ENCODE measurements around the gene BRD7. TPM values are rescaled to one million over a fixed set of nuclear protein-coding genes. Genes with fewer than 3 reads are reported as not detected.
A peak's percentile ranks its signal among the peaks of the same experiment; 100 is the strongest.

BRD7 gene
- 51.7 and 61.3 TPM in 2 replicates for total RNA-seq

DNA sequence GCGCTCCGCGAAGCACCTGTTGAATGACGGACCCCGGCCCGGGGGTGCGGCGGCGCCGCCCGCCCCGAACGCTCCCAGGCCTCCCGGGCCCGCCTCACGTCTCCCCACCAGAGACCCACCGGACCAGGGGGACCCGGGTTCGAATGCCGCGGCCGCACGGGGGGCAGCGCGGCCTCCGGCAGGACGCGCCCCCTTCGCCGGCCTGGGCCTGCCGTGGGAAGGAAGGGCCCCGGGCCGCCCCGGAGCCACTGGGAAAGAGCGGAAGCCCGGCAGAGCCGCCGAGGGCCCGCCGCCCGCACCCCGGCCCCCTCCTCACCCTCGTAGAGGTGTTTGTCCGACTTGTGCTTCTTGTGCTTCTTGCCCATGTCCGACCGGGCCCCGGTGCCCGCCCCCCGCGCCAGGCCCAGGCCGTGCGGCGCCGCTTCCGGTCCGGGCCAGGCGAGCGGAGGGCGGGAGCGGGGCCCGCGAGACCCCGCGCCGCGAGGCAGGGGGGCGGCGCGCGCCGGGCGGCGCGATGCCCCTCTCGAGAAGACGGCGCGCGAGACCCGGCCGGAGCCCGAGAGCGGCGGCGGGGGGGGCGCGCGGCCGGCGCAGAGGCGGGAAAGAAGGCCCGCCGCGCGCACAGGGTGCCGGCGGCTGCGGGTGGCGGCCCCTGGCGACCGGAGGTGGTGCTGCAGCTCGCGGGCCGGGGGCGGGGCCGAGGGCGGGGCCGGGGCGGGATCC lies at the start of gene BRD7:
TSS of gene BRD7 (minus strand) at position 579 of the 723 bp plus-strand sequence. CDS start at position 365, 214 bp downstream.
- TF ChIP-seq CTCF (IDR thresholded peaks at IDR 0.05; ENCODE audit: insufficient read depth, low read length, poor library complexity, severe bottlenecking), result no peak
- DNase-seq (ENCODE audit: low read depth), result no peak
- Histone ChIP-seq H3K4me3 (ENCODE audit: low read depth, low read length) (peak within 1 kb of the TSS; percentile 77), H3K36me3 (ENCODE audit: control insufficient read depth, insufficient read depth, low read length) (no peaks in the 10 kb centered on the region), H3K27me3 (ENCODE audit: control insufficient read depth, insufficient read depth, low read length) (no peaks in the 10 kb centered on the region)

- no peak for DNase-seq (ENCODE audit: low read depth)
- TF ChIP-seq CTCF (IDR thresholded peaks at IDR 0.05; ENCODE audit: insufficient read depth, low read length, poor library complexity, severe bottlenecking), result no peak
- H3K4me3 ChIP-seq (ENCODE audit: low read depth, low read length), result no peak overlapping the region
- no peaks in the 10 kb centered on the region for H3K27me3 ChIP-seq (ENCODE audit: control insufficient read depth, insufficient read depth, low read length)
- no peaks in the 10 kb centered on the region for H3K36me3 ChIP-seq (ENCODE audit: control insufficient read depth, insufficient read depth, low read length)
Measured at GRCh38 chr16:50416388-50416787, 47.6 kb upstream of the BRD7 start.

DNA sequence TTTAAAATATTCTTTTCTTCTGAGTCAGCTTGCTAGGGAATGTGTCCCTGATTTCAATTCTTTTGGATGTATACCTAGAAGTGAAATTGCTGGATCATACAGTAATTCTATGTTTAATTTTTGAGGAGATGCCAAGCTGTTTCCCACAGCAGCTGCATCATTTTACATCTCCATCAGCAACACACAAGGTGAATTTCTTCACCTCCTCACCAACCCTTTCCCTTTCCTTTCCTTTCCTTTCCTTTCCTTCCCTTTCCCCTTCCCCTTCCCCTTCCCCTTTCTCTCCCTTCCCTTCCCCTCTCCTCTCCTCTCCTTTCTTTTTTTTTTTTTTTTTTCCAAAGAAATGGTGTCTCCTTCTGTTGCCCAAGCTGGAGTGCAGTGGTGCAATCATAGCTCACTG lies 45.4 kb upstream of the BRD7 start:
- no peak for TF ChIP-seq CTCF (IDR thresholded peaks at IDR 0.05; ENCODE audit: insufficient read depth, low read length, poor library complexity, severe bottlenecking)
- Histone ChIP-seq H3K4me3 (ENCODE audit: low read depth, low read length) (no peak overlapping the region), H3K27me3 (ENCODE audit: control insufficient read depth, insufficient read depth, low read length) (no peaks in the 10 kb centered on the region), H3K36me3 (ENCODE audit: control insufficient read depth, insufficient read depth, low read length) (no peaks in the 10 kb centered on the region)
- no peak for DNase-seq (ENCODE audit: low read depth)

DNA sequence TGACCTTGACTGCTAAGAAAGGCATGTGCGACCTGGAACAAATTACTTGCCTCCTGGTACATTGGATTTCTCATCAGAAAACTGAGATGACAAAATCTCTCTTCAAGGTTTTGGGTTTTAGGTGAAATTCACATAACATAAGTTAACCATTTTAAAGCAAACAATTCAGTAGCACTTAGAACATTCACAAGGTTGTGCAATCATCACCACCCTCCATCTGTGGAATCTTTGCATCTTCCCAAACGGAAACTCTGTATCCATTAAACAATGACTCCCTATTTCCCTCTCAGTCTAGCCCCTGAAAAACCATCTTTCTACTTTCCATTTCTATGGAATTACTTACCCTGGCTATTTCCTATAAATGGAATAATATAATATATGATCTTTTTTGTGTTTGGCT lies 42.2 kb upstream of the BRD7 start:
- Histone ChIP-seq H3K36me3 (ENCODE audit: control insufficient read depth, insufficient read depth, low read length) (no peaks in the 10 kb centered on the region), H3K27me3 (ENCODE audit: control insufficient read depth, insufficient read depth, low read length) (no peaks in the 10 kb centered on the region), H3K4me3 (ENCODE audit: low read depth, low read length) (no peak overlapping the region)
- TF ChIP-seq CTCF (IDR thresholded peaks at IDR 0.05; ENCODE audit: insufficient read depth, low read length, poor library complexity, severe bottlenecking), result no peak
- DNase-seq (ENCODE audit: low read depth), result no peak

GRCh38 chr16:50408001-50408561 lies 39.3 kb upstream of the BRD7 start:
- TF ChIP-seq CTCF (IDR thresholded peaks at IDR 0.05; ENCODE audit: insufficient read depth, low read length, poor library complexity, severe bottlenecking), result no peak
- Histone ChIP-seq H3K36me3 (ENCODE audit: control insufficient read depth, insufficient read depth, low read length) (no peaks in the 10 kb centered on the region), H3K4me3 (ENCODE audit: low read depth, low read length) (no peak overlapping the region), H3K27me3 (ENCODE audit: control insufficient read depth, insufficient read depth, low read length) (no peaks in the 10 kb centered on the region)
- no peak for DNase-seq (ENCODE audit: low read depth)

- Histone ChIP-seq H3K4me3 (ENCODE audit: low read depth, low read length) (no peak overlapping the region), H3K27me3 (ENCODE audit: control insufficient read depth, insufficient read depth, low read length) (no peaks in the 10 kb centered on the region), H3K36me3 (ENCODE audit: control insufficient read depth, insufficient read depth, low read length) (no peaks in the 10 kb centered on the region)
- no peak for TF ChIP-seq CTCF (IDR thresholded peaks at IDR 0.05; ENCODE audit: insufficient read depth, low read length, poor library complexity, severe bottlenecking)
- DNase-seq (ENCODE audit: low read depth), result no peak
Measured at GRCh38 chr16:50407351-50407750, 38.6 kb upstream of the BRD7 start.

All from kidney epithelial cell (primary cell).